Naive thymus-derived CD4-positive, alpha-beta T cell (primary cell): ENCODE measurements around the gene VPS35. TPM values are rescaled to one million over a fixed set of nuclear protein-coding genes. Genes with fewer than 3 reads are reported as not detected.
"Not testable (repeated sequence)": the region's sequence is repeated elsewhere in the genome, so short reads cannot be mapped to it uniquely, and the experiment has no call there.

Experiments used
- ATAC-seq: fragments of 150-1000 bp; cut with Tn5 transposase; 2 replicates; pipeline ENCODE4 v1.10.0; 2021; ENCODE audit warnings: mild to moderate bottlenecking, moderate library complexity
- CTCF ChIA-PET: fragments of 350-600 bp; sonication (Branson Sonifier 250); formaldehyde crosslinking; loops from one replicate; lab custom pipeline; 2021; ENCODE audit warnings: antibody characterized with exemption; lab: Charles Lee
- POLR2A ChIA-PET: fragments of 350-600 bp; sonication (Branson Sonifier 250); formaldehyde crosslinking; loops from one replicate; lab custom pipeline; 2021; ENCODE audit warnings: antibody characterized with exemption, inconsistent platforms; lab: Charles Lee
- DNase-seq, 9 donors: peaks; one replicate each; pipeline versions ENCODE4 v3.0.0 to v3.0.0-alpha.2; 2020 to 2022; ENCODE audit warnings: mixed read lengths in 1 of 9
- H3K27ac ChIP-seq: one replicate; pipeline ENCODE4 v1.7.0; 2013; ENCODE audit warnings: mild to moderate bottlenecking, low read depth, low read length, moderate library complexity
- H3K27me3 ChIP-seq, 2 donors: one replicate each; pipeline ENCODE4 v1.7.0; 2013; ENCODE audit warnings: low read length in 2 of 2, mild to moderate bottlenecking in 2 of 2, moderate library complexity in 2 of 2; ENCODE audit not compliant: control insufficient read depth in 2 of 2, insufficient read depth in 2 of 2
- H3K36me3 ChIP-seq, 3 experiments: 1 replicate in 2 of 3; 2 replicates in 1 of 3; pipeline ENCODE4 v1.7.0; 2013; ENCODE audit warnings: low read length in 3 of 3, mild to moderate bottlenecking in 3 of 3, moderate library complexity in 1 of 3; ENCODE audit not compliant: insufficient read depth in 3 of 3, control insufficient read depth in 2 of 3
- H3K4me1 ChIP-seq, 2 donors: one replicate each; pipeline ENCODE4 v1.7.0; 2013; ENCODE audit warnings: low read length in 2 of 2, mild to moderate bottlenecking in 2 of 2, moderate library complexity in 1 of 2; ENCODE audit not compliant: control insufficient read depth in 2 of 2, insufficient read depth in 2 of 2
- H3K4me3 ChIP-seq: 2 replicates; pipeline ENCODE4 v1.7.0; 2013; ENCODE audit warnings: mild to moderate bottlenecking, low read length
- H3K9me3 ChIP-seq, 3 experiments: 1 replicate in 2 of 3; 2 replicates in 1 of 3; pipeline ENCODE4 v1.7.0; 2013; ENCODE audit warnings: low read length in 3 of 3; ENCODE audit not compliant: control insufficient read depth in 2 of 3
- H3K27ac Mint-ChIP-seq, 9 donors: one replicate each; pipeline ENCODE4 v1.8.0; 2020 to 2022; ENCODE audit warnings: mixed read lengths in 9 of 9, mild to moderate bottlenecking in 8 of 9, moderate library complexity in 5 of 9, inconsistent platforms in 2 of 9
- H3K27me3 Mint-ChIP-seq, 5 donors: one replicate each; pipeline ENCODE4 v1.8.0; 2021 to 2022; ENCODE audit warnings: mixed read lengths in 5 of 5, mild to moderate bottlenecking in 1 of 5
- H3K36me3 Mint-ChIP-seq, 5 donors: one replicate each; pipeline ENCODE4 v1.8.0; 2020 to 2022; ENCODE audit warnings: mixed read lengths in 5 of 5, mild to moderate bottlenecking in 3 of 5, inconsistent platforms in 1 of 5
- H3K4me1 Mint-ChIP-seq, 7 donors: one replicate each; pipeline ENCODE4 v1.8.0; 2020 to 2022; ENCODE audit warnings: mixed read lengths in 7 of 7, mild to moderate bottlenecking in 3 of 7, inconsistent platforms in 1 of 7
- H3K4me3 Mint-ChIP-seq, 10 donors: one replicate each; pipeline ENCODE4 v1.8.0; 2020 to 2022; ENCODE audit warnings: mild to moderate bottlenecking in 10 of 10, mixed read lengths in 10 of 10, moderate library complexity in 6 of 10, inconsistent platforms in 2 of 10
- H3K9me3 Mint-ChIP-seq, 11 donors: one replicate each; pipeline ENCODE4 v1.8.0; 2020 to 2022; ENCODE audit warnings: mixed read lengths in 11 of 11, mild to moderate bottlenecking in 4 of 11, inconsistent platforms in 1 of 11, moderate library complexity in 1 of 11
- intact Hi-C, 2 donors: fragments of 100-400 bp; cut with micrococcal nuclease; formaldehyde crosslinking; loops; one replicate each; pipeline ENCODE4 v1.15.1; 2023
- polyA plus RNA-seq, 2 donors: library from polyadenylated mRNA; unstranded; fragments of 300-500 nt; fragmentation: Illumina TruSeq; gene quantifications; one replicate each; pipeline ENCODE4 v1.2.3, GENCODE V29; 2021
- total RNA-seq, 6 experiments: library from RNA in 5 of 6; stranded (reverse) in 5 of 6; gene quantifications; 1 replicate in 5 of 6; 2 replicates in 1 of 6; pipeline ENCODE4 v1.2.3 and lab custom pipeline; 2021 to 2026

Gene VPS35
- total and polyA plus RNA-seq, 7 experiments from 2014 or later, result 53.8 to 93.0 (median 85.7) TPM

GRCh38 chr16:46681867-46682266 lies 7.1 kb downstream of the VPS35 start:
- peaks cover 7 to 20% (median 15%) of the 10 kb centered on the region in 5 donors for H3K36me3 Mint-ChIP-seq
- POLR2A ChIA-PET, result not testable (repeated sequence)

DNA sequence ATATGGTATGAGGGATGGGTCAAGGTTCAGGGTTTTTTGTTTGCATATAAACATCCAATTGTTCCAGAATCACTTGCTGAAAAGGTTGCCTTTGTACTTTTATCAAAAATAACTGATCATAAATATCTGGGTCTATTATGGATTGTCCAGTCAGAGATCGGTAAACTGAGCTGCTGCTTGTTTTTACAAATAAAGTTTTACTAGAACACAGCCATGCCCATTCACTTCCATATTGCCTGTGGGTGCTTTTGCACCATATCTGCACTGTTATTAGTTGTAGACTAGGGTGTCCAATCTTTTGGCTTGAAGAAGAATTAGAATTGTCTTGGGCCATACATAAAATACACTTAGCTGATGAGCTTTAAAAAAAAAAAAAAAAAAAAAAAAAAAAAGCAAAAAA lies 11.0 kb downstream of the VPS35 start:
- H3K27ac Mint-ChIP-seq, H3K9me3 Mint-ChIP-seq, H3K27ac ChIP-seq, H3K27me3 Mint-ChIP-seq, ATAC-seq, H3K9me3 ChIP-seq, H3K4me3 Mint-ChIP-seq, intact Hi-C loops, H3K27me3 ChIP-seq, H3K4me1 ChIP-seq, DNase-seq, POLR2A ChIA-PET, H3K4me3 ChIP-seq: not testable (repeated sequence)
- Mint-ChIP-seq H3K36me3 (peaks cover 7 to 36% (median 23%) of the 10 kb centered on the region in 5 donors), H3K4me1 (peaks cover 6 to 17% (median 8%) of the 10 kb centered on the region in 7 donors)
- CTCF ChIA-PET, result interaction anchor here (0.6 kb wide), 1 partner anchor 1964 kb away, joined by 3 read pairs; no protein-coding TSS in a partner anchor
- peaks cover 12 to 40% (median 19%) of the 10 kb centered on the region in 3 experiments for H3K36me3 ChIP-seq

More at GRCh38 chr16:46681867-46682266, 7.1 kb downstream of the VPS35 start:
- not testable (repeated sequence) for H3K9me3 ChIP-seq, DNase-seq, H3K27me3 ChIP-seq, H3K4me3 Mint-ChIP-seq, H3K27me3 Mint-ChIP-seq, H3K4me3 ChIP-seq, ATAC-seq, H3K27ac ChIP-seq, H3K9me3 Mint-ChIP-seq, H3K4me1 ChIP-seq
- CTCF ChIA-PET, result interaction anchor here (1.5 kb wide), 1 partner anchor 8 kb away, joined by 6 read pairs; no protein-coding TSS in a partner anchor
- intact Hi-C loops, result loop anchor here in 1 of 2 donors (10.0 kb wide), 2 partner anchors 1483 to 1703 kb away; partner anchors contain the start of gene SIAH1
- H3K27ac Mint-ChIP-seq, result peak overlapping the region in 1 of 9 donors; percentile 68
- peaks cover 6 to 26% (median 7%) of the 10 kb centered on the region in 3 experiments for H3K36me3 ChIP-seq
- peaks cover 20 to 56% (median 40%) of the 10 kb centered on the region in 7 donors for H3K4me1 Mint-ChIP-seq

- Mint-ChIP-seq H3K27ac (peak overlapping the region in 1 of 9 donors; percentile 21), H3K36me3 (peaks cover 4 to 37% (median 25%) of the 10 kb centered on the region in 5 donors), H3K27me3 (no peaks in the 10 kb centered on the region), H3K4me1 (peaks cover 0 to 3% (median 0%) of the 10 kb centered on the region in 7 donors), H3K4me3 (no peak overlapping the region), H3K9me3 (no peaks in the 10 kb centered on the region)
- no peaks in the 10 kb centered on the region for H3K9me3 ChIP-seq
- peak; percentile 97 for ATAC-seq
- no peak overlapping the region for H3K4me3 ChIP-seq
- CTCF ChIA-PET, result interaction anchor here (0.6 to 2.1 kb wide), 10 partner anchors 9 to 1549 kb away, joined by 3 to 12 read pairs (median 4); no protein-coding TSS in a partner anchor
- intact Hi-C loops, result loop anchor here (1.0 to 5.0 kb wide), 4 partner anchors 16 to 254 kb away; partner anchors contain the start of genes ORC6 (in 1 of the 2) and VPS35 (in 1 of the 2)
- H3K27ac ChIP-seq, result no peak overlapping the region
- peak in 8 of 9 donors; percentile 10 to 59 (median 44) for DNase-seq
- POLR2A ChIA-PET, result no interaction called here
- H3K27me3 ChIP-seq, result no peaks in the 10 kb centered on the region
- H3K4me1 ChIP-seq, result no peaks in the 10 kb centered on the region
- H3K36me3 ChIP-seq, result peaks cover 22 to 55% (median 31%) of the 10 kb centered on the region in 3 experiments
Measured at GRCh38 chr16:46673320-46674013, 15.5 kb downstream of the VPS35 start.

- intact Hi-C loops, result no loop called here
- H3K36me3 Mint-ChIP-seq, result peaks cover 0 to 44% (median 15%) of the 10 kb centered on the region in 5 donors
- H3K4me1 Mint-ChIP-seq, result peaks cover 0 to 18% (median 6%) of the 10 kb centered on the region in 7 donors
- POLR2A ChIA-PET, result no interaction called here
- no peaks in the 10 kb centered on the region for H3K27me3 ChIP-seq
- H3K4me3 ChIP-seq, result no peak overlapping the region
- H3K4me1 ChIP-seq, result no peaks in the 10 kb centered on the region
- H3K9me3 Mint-ChIP-seq, result no peaks in the 10 kb centered on the region
- H3K36me3 ChIP-seq, result peaks cover 6 to 49% (median 27%) of the 10 kb centered on the region in 3 experiments
- no peaks in the 10 kb centered on the region for H3K27me3 Mint-ChIP-seq
- no peak for DNase-seq
- H3K4me3 Mint-ChIP-seq, result no peak overlapping the region
- no peak for ATAC-seq
- CTCF ChIA-PET, result no interaction called here
- no peak overlapping the region for H3K27ac ChIP-seq
- H3K9me3 ChIP-seq, result no peaks in the 10 kb centered on the region
- peak overlapping the region in 1 of 9 donors; percentile 42 for H3K27ac Mint-ChIP-seq
Measured at GRCh38 chr16:46662123-46662522, 26.9 kb downstream of the VPS35 start.

GRCh38 chr16:46658925-46659324 lies 30.1 kb downstream of the VPS35 start:
- H3K9me3 ChIP-seq, result no peaks in the 10 kb centered on the region
- H3K4me1 Mint-ChIP-seq, result peaks cover 0 to 18% (median 6%) of the 10 kb centered on the region in 7 donors
- ATAC-seq, result peak; percentile 95
- H3K27me3 Mint-ChIP-seq, result no peaks in the 10 kb centered on the region
- CTCF ChIA-PET, result interaction anchor here (1.2 kb wide), 1 partner anchor 249 kb away, joined by 3 read pairs; no protein-coding TSS in a partner anchor
- H3K27ac Mint-ChIP-seq, result peak overlapping the region; percentile 14 to 72 (median 53)
- no peaks in the 10 kb centered on the region for H3K9me3 Mint-ChIP-seq
- no peak overlapping the region for H3K4me3 Mint-ChIP-seq
- no peaks in the 10 kb centered on the region for H3K27me3 ChIP-seq
- H3K4me1 ChIP-seq, result no peaks in the 10 kb centered on the region
- H3K36me3 Mint-ChIP-seq, result peaks cover 3 to 38% (median 11%) of the 10 kb centered on the region in 5 donors
- H3K36me3 ChIP-seq, result peaks cover 6 to 30% (median 22%) of the 10 kb centered on the region in 3 experiments
- intact Hi-C loops, result no loop called here
- POLR2A ChIA-PET, result no interaction called here
- no peak overlapping the region for H3K27ac ChIP-seq
- H3K4me3 ChIP-seq, result no peak overlapping the region
- peak in 2 of 9 donors; percentile 9 to 32 for DNase-seq

GRCh38 chr16:46651305-46651704 lies 37.7 kb downstream of the VPS35 start:
- Mint-ChIP-seq H3K27me3 (no peaks in the 10 kb centered on the region), H3K27ac (no peak overlapping the region), H3K36me3 (peaks cover 2 to 27% (median 13%) of the 10 kb centered on the region in 5 donors), H3K9me3 (peaks cover 0 to 6% (median 0%) of the 10 kb centered on the region in 11 donors), H3K4me3 (no peak overlapping the region), H3K4me1 (no peaks in the 10 kb centered on the region)
- CTCF ChIA-PET, result no interaction called here
- Histone ChIP-seq H3K9me3 (no peaks in the 10 kb centered on the region), H3K27ac (no peak overlapping the region), H3K36me3 (no peaks in the 10 kb centered on the region), H3K27me3 (no peaks in the 10 kb centered on the region), H3K4me3 (no peak overlapping the region), H3K4me1 (no peaks in the 10 kb centered on the region)
- intact Hi-C loops, result no loop called here
- no peak for ATAC-seq
- DNase-seq, result no peak
- POLR2A ChIA-PET, result no interaction called here
